Neural cell (in vitro differentiated cells): ENCODE data around the gene NOTUM. TPM values are rescaled to one million over a fixed set of nuclear protein-coding genes. Genes with fewer than 3 reads are reported as not detected.

ENCODE experiments used
- H2AFZ ChIP-seq: fragments of 200-600, 300-800 bp; sonication (generic), shearing (Covaris generic); 2 replicates; pipeline ENCODE4 v1.6.0; 2014; ENCODE audit warnings: low read depth, mild to moderate bottlenecking, antibody characterized with exemption, low read length, moderate library complexity
- H3F3A ChIP-seq: fragments of 200-600 bp; shearing (Covaris generic); 2 replicates; pipeline ENCODE4 v1.6.1; 2016; ENCODE audit warnings: mild to moderate bottlenecking, moderate library complexity, mixed read lengths, antibody characterized with exemption, low read length; ENCODE audit not compliant: insufficient read depth, poor library complexity, severe bottlenecking
- H3K27ac ChIP-seq: fragments of 200-600, 300-800 bp; sonication (generic), shearing (Covaris generic); 2 replicates; pipeline ENCODE4 v1.5.1; 2014; ENCODE audit warnings: mild to moderate bottlenecking, low read length, moderate library complexity
- H3K27me3 ChIP-seq: fragments of 300-800, 200-600 bp; sonication (generic), shearing (Covaris generic); 2 replicates; pipeline ENCODE4 v1.6.0; 2014; ENCODE audit warnings: mild to moderate bottlenecking, low read depth, low read length, moderate library complexity; ENCODE audit not compliant: insufficient read depth
- H3K36me3 ChIP-seq: fragments of 300-800, 200-600 bp; sonication (generic), shearing (Covaris generic); 2 replicates; pipeline ENCODE4 v1.5.1; 2014; ENCODE audit warnings: mild to moderate bottlenecking, antibody characterized with exemption, low read length, moderate library complexity; ENCODE audit not compliant: insufficient read depth
- H3K4me2 ChIP-seq: fragments of 300-800, 200-600 bp; sonication (generic), shearing (Covaris generic); 2 replicates; pipeline ENCODE4 v1.6.0; 2014; ENCODE audit warnings: mild to moderate bottlenecking, low read length
- H3K4me3 ChIP-seq: fragments of 300-800, 200-600 bp; sonication (generic), shearing (Covaris generic); 2 replicates; pipeline ENCODE4 v1.5.1; 2014; ENCODE audit warnings: mild to moderate bottlenecking, low read length, moderate library complexity
- H3K79me2 ChIP-seq: fragments of 200-600 bp; shearing (Covaris generic); replicated peaks from 2 replicates; pipeline ENCODE4 v1.6.0; 2014; ENCODE audit warnings: mild to moderate bottlenecking, low read length, moderate library complexity; ENCODE audit not compliant: insufficient read depth
- H3K9ac ChIP-seq: fragments of 300-800, 200-600 bp; sonication (generic), shearing (Covaris generic); 2 replicates; pipeline ENCODE4 v1.6.1; 2016; ENCODE audit warnings: mild to moderate bottlenecking, low read length, mixed read lengths
- H3K9me2 ChIP-seq: fragments of 200-600 bp; shearing (Covaris generic); 2 replicates; pipeline ENCODE4 v1.6.1; 2016; ENCODE audit warnings: mild to moderate bottlenecking, low read length, mixed read lengths; ENCODE audit not compliant: insufficient read depth
- H3K9me3 ChIP-seq: fragments of 200-600, 300-800 bp; sonication (generic), shearing (Covaris generic); 2 replicates; pipeline ENCODE4 v1.6.1; 2016; ENCODE audit warnings: mild to moderate bottlenecking, mixed run types, low read length, moderate library complexity, mixed read lengths
- H4K20me1 ChIP-seq: fragments of 200-600 bp; shearing (Covaris generic); 2 replicates; pipeline ENCODE4 v1.6.1; 2016; ENCODE audit warnings: mild to moderate bottlenecking, mixed run types; ENCODE audit not compliant: insufficient read depth
- CTCF ChIP-seq: fragments of 450-650 bp; IDR thresholded peaks from 2 replicates; pipeline ENCODE4 v1.5.1; 2014; ENCODE audit warnings: antibody characterized with exemption, mild to moderate bottlenecking, moderate library complexity; ENCODE audit not compliant: poor library complexity, severe bottlenecking
- EP300 ChIP-seq: fragments of 450-650 bp; conservative IDR thresholded peaks from 2 replicates; pipeline ENCODE4 v1.6.1; 2014; ENCODE audit warnings: antibody characterized with exemption, mild to moderate bottlenecking, moderate library complexity; ENCODE audit not compliant: poor library complexity, severe bottlenecking
- EZH2 ChIP-seq: fragments of 200-600, 300-800 bp; shearing (Covaris generic), sonication (generic); IDR thresholded peaks from 2 replicates; pipeline ENCODE4 v1.6.1; 2014; ENCODE audit warnings: antibody characterized with exemption, low read length, borderline replicate concordance, mild to moderate bottlenecking; ENCODE audit not compliant: insufficient read depth, poor library complexity, severe bottlenecking
- MXI1 ChIP-seq: fragments of 450-650 bp; conservative IDR thresholded peaks from 2 replicates; pipeline ENCODE4 v1.6.1; 2014; ENCODE audit warnings: antibody characterized with exemption, mild to moderate bottlenecking; ENCODE audit not compliant: poor library complexity, severe bottlenecking
- POLR2AphosphoS5 ChIP-seq: IDR thresholded peaks from 2 replicates; pipeline ENCODE4 v1.6.1; 2012
- RAD21 ChIP-seq: fragments of 450-650 bp; conservative IDR thresholded peaks from 2 replicates; pipeline ENCODE4 v1.6.1; 2014; ENCODE audit warnings: antibody characterized with exemption, mild to moderate bottlenecking, moderate library complexity
- REST ChIP-seq: IDR thresholded peaks from 2 replicates; pipeline ENCODE4 v1.6.1; 2012; ENCODE audit warnings: borderline replicate concordance
- SMC3 ChIP-seq: fragments of 450-650 bp; conservative IDR thresholded peaks from 2 replicates; pipeline ENCODE4 v1.6.1; 2014; ENCODE audit warnings: antibody characterized with exemption, mild to moderate bottlenecking, moderate library complexity; ENCODE audit not compliant: poor library complexity
- TAF1 ChIP-seq: IDR thresholded peaks from 2 replicates; pipeline ENCODE4 v1.6.1; 2012; ENCODE audit warnings: low read depth
- polyA plus RNA-seq: library from polyadenylated mRNA; depleted of rRNA; stranded (reverse); fragments of >200 nt; gene quantifications from 2 replicates; pipeline ENCODE4 v1.2.3, GENCODE V29; 2014

Gene NOTUM
- polyA plus RNA-seq, 1 donor from 2014 or later, result not detected

GRCh38 chr17:81940538-81941483 is 20.2 kb downstream of the NOTUM start:
- Histone ChIP-seq H3K4me2 (no peak overlapping the region), H3K9me2 (no peaks in the 10 kb centered on the region), H3K9me3 (no peaks in the 10 kb centered on the region), H3K36me3 (no peaks in the 10 kb centered on the region), H2AFZ (peak overlapping the region; percentile 4), H3F3A (no peaks in the 10 kb centered on the region), H3K4me3 (peak overlapping the region; percentile 55), H4K20me1 (no peaks in the 10 kb centered on the region), H3K27ac (peak overlapping the region; percentile 73), H3K79me2 (no peaks in the 10 kb centered on the region), H3K9ac (peak overlapping the region; percentile 66), H3K27me3 (no peaks in the 10 kb centered on the region)
- TF ChIP-seq MXI1, result no peak
- TF ChIP-seq EZH2, result no peak
- TF ChIP-seq CTCF, result no peak
- TF ChIP-seq POLR2AphosphoS5, result no peak
- TF ChIP-seq TAF1, result no peak
- TF ChIP-seq SMC3, result no peak
- TF ChIP-seq RAD21, result no peak

GRCh38 chr17:81939881-81940385 is 21.1 kb downstream of the NOTUM start:
- Histone ChIP-seq H3K9ac (no peak overlapping the region), H3K27ac (no peak overlapping the region), H3K79me2 (no peaks in the 10 kb centered on the region), H3K4me2 (no peak overlapping the region), H3K36me3 (no peaks in the 10 kb centered on the region), H3F3A (no peaks in the 10 kb centered on the region), H3K4me3 (no peak overlapping the region), H3K27me3 (no peaks in the 10 kb centered on the region), H4K20me1 (no peaks in the 10 kb centered on the region), H3K9me3 (no peaks in the 10 kb centered on the region), H3K9me2 (no peaks in the 10 kb centered on the region), H2AFZ (no peak overlapping the region)
- no peak for TF ChIP-seq SMC3
- no peak for TF ChIP-seq TAF1
- TF ChIP-seq CTCF, result no peak
- no peak for TF ChIP-seq MXI1
- TF ChIP-seq EZH2, result no peak
- TF ChIP-seq EP300, result no peak
- TF ChIP-seq REST, result no peak
- no peak for TF ChIP-seq RAD21
- TF ChIP-seq POLR2AphosphoS5, result no peak
